A549 (cell line): Measurements from ENCODE around the gene ASPSCR1.

Source experiments
- CBX2 ChIP-seq: fragments of 200-600 bp; sonication (generic); IDR thresholded peaks from 2 replicates; pipeline ENCODE4 v1.6.1; 2016; ENCODE audit warnings: low read depth, mild to moderate bottlenecking, borderline replicate concordance
- EHMT2 ChIP-seq: fragments of 200-600 bp; sonication (generic); IDR thresholded peaks from 2 replicates; pipeline ENCODE4 v1.6.1; 2016; ENCODE audit warnings: antibody characterized with exemption, low read depth, mild to moderate bottlenecking, moderate library complexity
- EP300 ChIP-seq, 2 experiments: fragments of >200 bp; sonication (Bioruptor Twin); formaldehyde crosslinking; IDR thresholded peaks; 2 replicates in 1 of 2; 3 replicates in 1 of 2; pipeline ENCODE4 v1.6.1; 2016 to 2017
- FOSB ChIP-seq: fragments of 250-450 bp; sonication (Bioruptor Pico); IDR thresholded peaks from 2 replicates; pipeline ENCODE4 v1.5.0; 2020; ENCODE audit warnings: mild to moderate bottlenecking, moderate library complexity
- HOXA7 ChIP-seq: fragments of 250-450 bp; sonication (Bioruptor Pico); IDR thresholded peaks from 2 replicates; pipeline ENCODE4 v1.5.0; 2020; ENCODE audit warnings: mild to moderate bottlenecking, moderate library complexity
- KDM5A ChIP-seq: fragments of 200-600 bp; sonication (generic); IDR thresholded peaks from 2 replicates; pipeline ENCODE4 v1.6.1; 2016; ENCODE audit warnings: antibody characterized with exemption, mild to moderate bottlenecking
- PHF8 ChIP-seq: fragments of 200-600 bp; sonication (generic); IDR thresholded peaks from 2 replicates; pipeline ENCODE4 v1.6.1; 2016; ENCODE audit warnings: low read depth, mild to moderate bottlenecking, antibody characterized with exemption, moderate library complexity, borderline replicate concordance
- POLR2A ChIP-seq: IDR thresholded peaks from 2 replicates; pipeline ENCODE4 v1.6.1; 2012; ENCODE audit warnings: mild to moderate bottlenecking, low read length
- SMC3 ChIP-seq: fragments of >200 bp; sonication (Bioruptor Twin); formaldehyde crosslinking; IDR thresholded peaks from 3 replicates; pipeline ENCODE4 v1.6.1; 2018; ENCODE audit warnings: inconsistent platforms
- ZNF302 ChIP-seq: fragments of 250-450 bp; sonication (Bioruptor Pico); IDR thresholded peaks from 2 replicates; pipeline ENCODE4 v1.9.0; 2021; ENCODE audit warnings: inconsistent platforms, mild to moderate bottlenecking, moderate library complexity
- TF ChIP-seq, protein P1 (sequence below): fragments of >200 bp; sonication (Bioruptor Twin); formaldehyde crosslinking; IDR thresholded peaks from 3 replicates; pipeline ENCODE4 v1.5.1; 2016
- TF ChIP-seq, protein P2 (sequence below): fragments of 200-600 bp; sonication (generic); IDR thresholded peaks from 2 replicates; pipeline ENCODE4 v1.6.1; 2016; ENCODE audit warnings: antibody characterized with exemption, mild to moderate bottlenecking, moderate library complexity
- TF ChIP-seq, protein P3 (sequence below): fragments of 450-650 bp; IDR thresholded peaks from 2 replicates; pipeline ENCODE4 v1.6.1; 2014; ENCODE audit warnings: antibody characterized with exemption

DNA sequence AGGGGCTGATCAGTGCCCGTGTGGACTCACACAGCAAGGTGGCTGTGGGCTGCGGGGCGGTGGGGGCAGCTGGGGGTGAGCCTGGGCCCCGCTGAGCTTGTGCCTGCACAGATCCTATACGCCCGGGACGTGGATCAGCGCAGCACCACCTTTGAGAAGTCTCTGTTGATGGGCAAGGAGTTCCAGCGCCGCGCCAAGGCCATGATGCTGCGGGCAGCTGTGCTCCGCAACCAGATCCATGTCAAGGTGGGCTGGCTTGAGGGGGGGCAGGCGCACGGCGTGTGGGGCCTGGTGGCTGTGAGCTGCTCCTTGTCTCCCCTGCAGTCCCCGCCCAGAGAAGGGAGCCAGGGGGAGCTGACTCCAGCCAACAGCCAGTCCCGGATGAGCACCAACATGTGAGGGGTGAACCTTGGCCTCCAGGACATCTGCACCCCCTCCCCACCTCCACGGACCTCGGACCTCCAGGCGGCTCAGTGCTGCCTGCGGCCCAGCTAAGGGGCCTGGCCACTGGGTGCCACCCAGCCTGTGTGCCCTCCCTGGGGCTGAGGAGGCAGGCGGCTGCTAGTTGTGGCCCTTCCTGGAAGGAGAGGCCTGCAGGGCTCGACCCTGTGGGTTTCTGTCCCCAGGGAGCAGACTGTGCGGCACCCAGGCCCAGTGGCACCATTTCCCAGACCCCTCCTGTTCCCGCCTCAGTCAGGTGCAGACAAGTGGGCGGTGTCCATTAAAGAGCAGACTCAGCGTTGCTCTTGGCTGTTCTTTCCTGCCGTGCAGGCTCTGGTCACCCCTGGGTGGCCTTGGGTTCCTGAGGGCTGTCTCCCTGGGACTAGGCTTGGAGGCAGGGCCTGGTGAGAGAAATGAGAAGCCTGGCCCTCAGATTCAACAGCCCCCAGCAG, 79.5 kb downstream of the ASPSCR1 start:
- TF ChIP-seq, protein P1, sequence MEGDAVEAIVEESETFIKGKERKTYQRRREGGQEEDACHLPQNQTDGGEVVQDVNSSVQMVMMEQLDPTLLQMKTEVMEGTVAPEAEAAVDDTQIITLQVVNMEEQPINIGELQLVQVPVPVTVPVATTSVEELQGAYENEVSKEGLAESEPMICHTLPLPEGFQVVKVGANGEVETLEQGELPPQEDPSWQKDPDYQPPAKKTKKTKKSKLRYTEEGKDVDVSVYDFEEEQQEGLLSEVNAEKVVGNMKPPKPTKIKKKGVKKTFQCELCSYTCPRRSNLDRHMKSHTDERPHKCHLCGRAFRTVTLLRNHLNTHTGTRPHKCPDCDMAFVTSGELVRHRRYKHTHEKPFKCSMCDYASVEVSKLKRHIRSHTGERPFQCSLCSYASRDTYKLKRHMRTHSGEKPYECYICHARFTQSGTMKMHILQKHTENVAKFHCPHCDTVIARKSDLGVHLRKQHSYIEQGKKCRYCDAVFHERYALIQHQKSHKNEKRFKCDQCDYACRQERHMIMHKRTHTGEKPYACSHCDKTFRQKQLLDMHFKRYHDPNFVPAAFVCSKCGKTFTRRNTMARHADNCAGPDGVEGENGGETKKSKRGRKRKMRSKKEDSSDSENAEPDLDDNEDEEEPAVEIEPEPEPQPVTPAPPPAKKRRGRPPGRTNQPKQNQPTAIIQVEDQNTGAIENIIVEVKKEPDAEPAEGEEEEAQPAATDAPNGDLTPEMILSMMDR, result no peak
- TF ChIP-seq KDM5A (no peak), POLR2A (no peak), FOSB (no peak), HOXA7 (CRISPR knock-in tag) (no peak), EP300 (IDR thresholded peaks at IDR 0.05) (no peak), CBX2 (no peak), PHF8 (no peak), SMC3 (no peak), ZNF302 (CRISPR knock-in tag) (no peak), EHMT2 (no peak)
- TF ChIP-seq, protein P2, sequence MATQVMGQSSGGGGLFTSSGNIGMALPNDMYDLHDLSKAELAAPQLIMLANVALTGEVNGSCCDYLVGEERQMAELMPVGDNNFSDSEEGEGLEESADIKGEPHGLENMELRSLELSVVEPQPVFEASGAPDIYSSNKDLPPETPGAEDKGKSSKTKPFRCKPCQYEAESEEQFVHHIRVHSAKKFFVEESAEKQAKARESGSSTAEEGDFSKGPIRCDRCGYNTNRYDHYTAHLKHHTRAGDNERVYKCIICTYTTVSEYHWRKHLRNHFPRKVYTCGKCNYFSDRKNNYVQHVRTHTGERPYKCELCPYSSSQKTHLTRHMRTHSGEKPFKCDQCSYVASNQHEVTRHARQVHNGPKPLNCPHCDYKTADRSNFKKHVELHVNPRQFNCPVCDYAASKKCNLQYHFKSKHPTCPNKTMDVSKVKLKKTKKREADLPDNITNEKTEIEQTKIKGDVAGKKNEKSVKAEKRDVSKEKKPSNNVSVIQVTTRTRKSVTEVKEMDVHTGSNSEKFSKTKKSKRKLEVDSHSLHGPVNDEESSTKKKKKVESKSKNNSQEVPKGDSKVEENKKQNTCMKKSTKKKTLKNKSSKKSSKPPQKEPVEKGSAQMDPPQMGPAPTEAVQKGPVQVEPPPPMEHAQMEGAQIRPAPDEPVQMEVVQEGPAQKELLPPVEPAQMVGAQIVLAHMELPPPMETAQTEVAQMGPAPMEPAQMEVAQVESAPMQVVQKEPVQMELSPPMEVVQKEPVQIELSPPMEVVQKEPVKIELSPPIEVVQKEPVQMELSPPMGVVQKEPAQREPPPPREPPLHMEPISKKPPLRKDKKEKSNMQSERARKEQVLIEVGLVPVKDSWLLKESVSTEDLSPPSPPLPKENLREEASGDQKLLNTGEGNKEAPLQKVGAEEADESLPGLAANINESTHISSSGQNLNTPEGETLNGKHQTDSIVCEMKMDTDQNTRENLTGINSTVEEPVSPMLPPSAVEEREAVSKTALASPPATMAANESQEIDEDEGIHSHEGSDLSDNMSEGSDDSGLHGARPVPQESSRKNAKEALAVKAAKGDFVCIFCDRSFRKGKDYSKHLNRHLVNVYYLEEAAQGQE, result no peak
- TF ChIP-seq, protein P3, sequence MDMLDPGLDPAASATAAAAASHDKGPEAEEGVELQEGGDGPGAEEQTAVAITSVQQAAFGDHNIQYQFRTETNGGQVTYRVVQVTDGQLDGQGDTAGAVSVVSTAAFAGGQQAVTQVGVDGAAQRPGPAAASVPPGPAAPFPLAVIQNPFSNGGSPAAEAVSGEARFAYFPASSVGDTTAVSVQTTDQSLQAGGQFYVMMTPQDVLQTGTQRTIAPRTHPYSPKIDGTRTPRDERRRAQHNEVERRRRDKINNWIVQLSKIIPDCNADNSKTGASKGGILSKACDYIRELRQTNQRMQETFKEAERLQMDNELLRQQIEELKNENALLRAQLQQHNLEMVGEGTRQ, result no peak
